ENCODE results near the gene MED27.

DNA sequence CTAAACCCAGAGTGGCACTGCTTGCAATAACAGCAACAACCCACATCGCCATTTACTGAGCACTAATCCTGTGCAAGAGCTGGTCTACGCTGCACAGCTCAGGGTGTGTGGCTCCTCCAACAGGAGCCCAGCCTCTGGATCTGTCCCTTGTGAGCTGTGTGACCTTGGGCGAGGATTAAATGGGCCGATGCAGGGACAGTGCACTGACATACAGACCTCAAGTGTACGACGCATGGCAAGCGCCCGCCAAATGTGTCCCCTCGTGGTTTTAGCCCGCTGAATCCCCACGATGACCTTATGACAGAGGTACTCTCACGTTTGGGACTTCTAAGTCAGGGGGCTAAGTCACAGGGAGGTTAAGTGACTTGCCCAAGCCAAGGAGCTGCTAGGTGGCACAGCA lies 209.5 kb downstream of the MED27 start:
- TF ChIP-seq, protein P1, sequence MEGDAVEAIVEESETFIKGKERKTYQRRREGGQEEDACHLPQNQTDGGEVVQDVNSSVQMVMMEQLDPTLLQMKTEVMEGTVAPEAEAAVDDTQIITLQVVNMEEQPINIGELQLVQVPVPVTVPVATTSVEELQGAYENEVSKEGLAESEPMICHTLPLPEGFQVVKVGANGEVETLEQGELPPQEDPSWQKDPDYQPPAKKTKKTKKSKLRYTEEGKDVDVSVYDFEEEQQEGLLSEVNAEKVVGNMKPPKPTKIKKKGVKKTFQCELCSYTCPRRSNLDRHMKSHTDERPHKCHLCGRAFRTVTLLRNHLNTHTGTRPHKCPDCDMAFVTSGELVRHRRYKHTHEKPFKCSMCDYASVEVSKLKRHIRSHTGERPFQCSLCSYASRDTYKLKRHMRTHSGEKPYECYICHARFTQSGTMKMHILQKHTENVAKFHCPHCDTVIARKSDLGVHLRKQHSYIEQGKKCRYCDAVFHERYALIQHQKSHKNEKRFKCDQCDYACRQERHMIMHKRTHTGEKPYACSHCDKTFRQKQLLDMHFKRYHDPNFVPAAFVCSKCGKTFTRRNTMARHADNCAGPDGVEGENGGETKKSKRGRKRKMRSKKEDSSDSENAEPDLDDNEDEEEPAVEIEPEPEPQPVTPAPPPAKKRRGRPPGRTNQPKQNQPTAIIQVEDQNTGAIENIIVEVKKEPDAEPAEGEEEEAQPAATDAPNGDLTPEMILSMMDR (IDR thresholded peaks at IDR 0.05) = no peak
- TF ChIP-seq POLR2AphosphoS5 (IDR thresholded peaks at IDR 0.05; ENCODE audit: low read depth, low read length) = no peak

Measured in Panc1 (cell line).